ENCODE results near the gene PCDHB13. TPM values are rescaled to one million over a fixed set of nuclear protein-coding genes. Genes with fewer than 3 reads are reported as not detected.

PCDHB13 gene
- polyA plus RNA-seq, 3 donors: 5.4 to 6.3 (median 5.6) TPM

DNA sequence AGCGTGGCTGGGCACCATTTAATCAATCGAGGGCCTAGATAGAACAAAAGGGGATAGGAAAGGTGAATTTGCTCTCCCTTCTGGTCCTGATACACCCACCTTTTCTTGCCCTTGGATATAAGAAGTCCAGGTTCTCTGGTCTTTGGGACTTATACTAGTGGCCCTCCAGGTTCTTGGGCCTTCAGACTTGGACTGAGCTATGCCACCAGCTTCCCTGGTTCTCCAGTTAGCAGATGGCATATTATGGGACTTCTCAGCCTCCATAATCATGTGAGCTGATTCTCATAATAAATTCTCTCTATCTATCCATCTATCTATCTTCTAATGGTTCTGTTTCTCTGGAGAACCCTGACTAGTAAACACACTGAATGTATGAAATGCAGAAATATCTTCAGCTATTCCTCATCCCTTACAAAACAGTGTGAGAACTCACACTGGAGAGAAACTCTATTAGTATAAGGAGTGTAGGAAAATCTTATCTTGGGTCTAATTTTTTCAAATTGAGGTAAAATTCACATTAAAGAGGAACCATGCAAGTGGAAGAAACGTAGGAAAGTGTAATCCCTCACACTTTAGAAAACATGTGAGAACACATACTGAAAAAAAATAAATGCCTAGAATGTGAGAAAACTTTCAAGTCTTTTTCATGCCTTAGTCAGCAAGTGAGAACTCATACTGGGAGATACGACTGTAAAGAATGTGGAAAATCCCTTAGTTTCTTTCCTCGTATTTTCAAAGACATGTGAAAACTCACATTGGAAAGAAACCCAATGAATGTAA is 46.9 kb downstream of the PCDHB13 start:
- DNase-seq (ENCODE audit: low read depth in 3 of 3, low spot score in 2 of 3): no peak

DNA sequence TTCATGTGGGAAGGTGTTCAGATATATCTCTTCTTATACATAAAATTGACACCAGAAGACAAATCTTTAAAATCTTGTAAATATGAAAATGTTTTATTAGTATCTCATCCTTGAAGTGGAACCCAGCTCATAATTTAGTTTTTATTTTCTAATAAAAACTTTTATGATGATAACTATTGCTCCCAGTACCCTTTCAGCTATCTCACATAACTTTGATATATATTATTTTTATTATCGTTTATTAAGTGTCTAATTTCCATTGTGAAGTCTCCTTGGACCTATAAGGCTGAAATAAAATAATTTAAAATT is 47.5 kb downstream of the PCDHB13 start:
- DNase-seq (ENCODE audit: low read depth in 3 of 3, low spot score in 2 of 3): no peak

Other genes with a start within 250 kb of the PCDHB13 start
- under 1 TPM; 0.36 to 0.65 (median 0.61) TPM for gene PCDHAC2, start 247.4 kb upstream of the PCDHB13 start, polyA plus RNA-seq (ENCODE audit: insufficient read length in 3 of 3)
- under 1 TPM; 0.06 to 0.08 (median 0.08) TPM for gene PCDHB1, start 162.5 kb upstream of the PCDHB13 start, polyA plus RNA-seq (ENCODE audit: insufficient read length in 3 of 3)
- 1 to 10 TPM; 3.8 to 7.9 (median 6.0) TPM for gene PCDHB2, start 119.3 kb upstream of the PCDHB13 start, polyA plus RNA-seq (ENCODE audit: insufficient read length in 3 of 3)
- gene PCDHB3, start 113.4 kb upstream of the PCDHB13 start, polyA plus RNA-seq (ENCODE audit: insufficient read length in 3 of 3): 1 to 10 TPM; 2.6 to 4.0 (median 3.4) TPM
- gene PCDHB4, start 92.1 kb upstream of the PCDHB13 start, polyA plus RNA-seq (ENCODE audit: insufficient read length in 3 of 3): 1 to 10 TPM; 1.8 to 2.9 (median 1.9) TPM
- 1 to 10 TPM; 6.6 to 8.5 (median 8.1) TPM for gene PCDHB5, start 78.7 kb upstream of the PCDHB13 start, polyA plus RNA-seq (ENCODE audit: insufficient read length in 3 of 3)
- 1 to 10 TPM; 2.2 to 3.8 (median 3.2) TPM for gene PCDHB6, start 63.9 kb upstream of the PCDHB13 start, polyA plus RNA-seq (ENCODE audit: insufficient read length in 3 of 3)
- gene PCDHB7, start 41.3 kb upstream of the PCDHB13 start, polyA plus RNA-seq (ENCODE audit: insufficient read length in 3 of 3): 1 to 10 TPM; 4.7 to 5.5 (median 5.3) TPM
- 1 to 10 TPM; 1.5 to 4.2 (median 3.2) TPM for gene PCDHB8, start 36.1 kb upstream of the PCDHB13 start, polyA plus RNA-seq (ENCODE audit: insufficient read length in 3 of 3)
- gene PCDHB16, start 31.5 kb upstream of the PCDHB13 start, polyA plus RNA-seq (ENCODE audit: insufficient read length in 3 of 3): 1 to 10 TPM; 3.6 to 7.2 (median 5.0) TPM
- gene PCDHB9, start 26.8 kb upstream of the PCDHB13 start, polyA plus RNA-seq (ENCODE audit: insufficient read length in 3 of 3): 1 to 10 TPM; 4.3 to 5.0 (median 4.9) TPM
- gene PCDHB10, start 21.6 kb upstream of the PCDHB13 start, polyA plus RNA-seq (ENCODE audit: insufficient read length in 3 of 3): 1 to 10 TPM; 5.6 to 9.2 (median 7.9) TPM
- gene PCDHB11, start 14.3 kb upstream of the PCDHB13 start, polyA plus RNA-seq (ENCODE audit: insufficient read length in 3 of 3): 1 to 10 TPM; 4.3 to 6.0 (median 5.6) TPM
- 1 to 10 TPM; 4.7 to 5.8 (median 4.8) TPM for gene PCDHB12, start 5.2 kb upstream of the PCDHB13 start, polyA plus RNA-seq (ENCODE audit: insufficient read length in 3 of 3)
- 10 to 100 TPM in 1 of 3 donors, 1 to 10 TPM in 2; 7.2 to 10.5 (median 8.5) TPM for gene PCDHB14, start 9.4 kb downstream of the PCDHB13 start, polyA plus RNA-seq (ENCODE audit: insufficient read length in 3 of 3)
- 10 to 100 TPM; 11.3 to 17.3 (median 15.4) TPM for gene PCDHB15, start 31.5 kb downstream of the PCDHB13 start, polyA plus RNA-seq (ENCODE audit: insufficient read length in 3 of 3)
- not detected for gene SLC25A2, start 90.1 kb downstream of the PCDHB13 start, polyA plus RNA-seq (ENCODE audit: insufficient read length in 3 of 3)
- 100 to 1,000 TPM; 178 to 194 (median 190) TPM for gene TAF7, start 106.9 kb downstream of the PCDHB13 start, polyA plus RNA-seq (ENCODE audit: insufficient read length in 3 of 3)
- 1 to 10 TPM in 1 of 3 donors, under 1 TPM in 2; 0.78 to 1.2 (median 0.92) TPM for gene PCDHGA1, start 116.6 kb downstream of the PCDHB13 start, polyA plus RNA-seq (ENCODE audit: insufficient read length in 3 of 3)
- 1 to 10 TPM; 6.0 to 7.0 (median 6.8) TPM for gene PCDHGA2, start 124.8 kb downstream of the PCDHB13 start, polyA plus RNA-seq (ENCODE audit: insufficient read length in 3 of 3)
- 1 to 10 TPM; 2.4 to 4.3 (median 3.1) TPM for gene PCDHGA3, start 129.9 kb downstream of the PCDHB13 start, polyA plus RNA-seq (ENCODE audit: insufficient read length in 3 of 3)
- 1 to 10 TPM; 1.3 to 2.1 (median 1.9) TPM for gene PCDHGB1, start 136.2 kb downstream of the PCDHB13 start, polyA plus RNA-seq (ENCODE audit: insufficient read length in 3 of 3)
- 1 to 10 TPM; 2.2 to 3.2 (median 2.2) TPM for gene PCDHGA4, start 141.1 kb downstream of the PCDHB13 start, polyA plus RNA-seq (ENCODE audit: insufficient read length in 3 of 3)
- gene PCDHGB2, start 146.1 kb downstream of the PCDHB13 start, polyA plus RNA-seq (ENCODE audit: insufficient read length in 3 of 3): 1 to 10 TPM; 3.2 to 3.9 (median 3.9) TPM
- gene PCDHGA5, start 150.2 kb downstream of the PCDHB13 start, polyA plus RNA-seq (ENCODE audit: insufficient read length in 3 of 3): 1 to 10 TPM; 2.2 to 2.8 (median 2.4) TPM
- gene PCDHGB3, start 156.3 kb downstream of the PCDHB13 start, polyA plus RNA-seq (ENCODE audit: insufficient read length in 3 of 3): 1 to 10 TPM; 1.4 to 2.6 (median 1.7) TPM
- 1 to 10 TPM; 4.2 to 7.8 (median 5.8) TPM for gene PCDHGA6, start 160.0 kb downstream of the PCDHB13 start, polyA plus RNA-seq (ENCODE audit: insufficient read length in 3 of 3)
- 1 to 10 TPM; 1.6 to 2.3 (median 2.2) TPM for gene PCDHGA7, start 168.8 kb downstream of the PCDHB13 start, polyA plus RNA-seq (ENCODE audit: insufficient read length in 3 of 3)
- 1 to 10 TPM; 5.3 to 6.0 (median 5.5) TPM for gene PCDHGB4, start 173.8 kb downstream of the PCDHB13 start, polyA plus RNA-seq (ENCODE audit: insufficient read length in 3 of 3)
- under 1 TPM; 0.29 to 0.40 (median 0.30) TPM for gene PCDHGA8, start 178.7 kb downstream of the PCDHB13 start, polyA plus RNA-seq (ENCODE audit: insufficient read length in 3 of 3)
- gene PCDHGB5, start 184.0 kb downstream of the PCDHB13 start, polyA plus RNA-seq (ENCODE audit: insufficient read length in 3 of 3): 1 to 10 TPM; 7.8 to 9.7 (median 8.3) TPM
- gene PCDHGA9, start 188.9 kb downstream of the PCDHB13 start, polyA plus RNA-seq (ENCODE audit: insufficient read length in 3 of 3): 1 to 10 TPM; 4.9 to 6.0 (median 5.3) TPM
- 1 to 10 TPM; 6.6 to 8.2 (median 6.8) TPM for gene PCDHGB6, start 194.1 kb downstream of the PCDHB13 start, polyA plus RNA-seq (ENCODE audit: insufficient read length in 3 of 3)
- gene PCDHGA10, start 199.1 kb downstream of the PCDHB13 start, polyA plus RNA-seq (ENCODE audit: insufficient read length in 3 of 3): 1 to 10 TPM; 3.1 to 3.5 (median 3.2) TPM
- gene PCDHGB7, start 203.8 kb downstream of the PCDHB13 start, polyA plus RNA-seq (ENCODE audit: insufficient read length in 3 of 3): 10 to 100 TPM; 12.4 to 16.9 (median 14.0) TPM
- gene PCDHGA11, start 207.1 kb downstream of the PCDHB13 start, polyA plus RNA-seq (ENCODE audit: insufficient read length in 3 of 3): 1 to 10 TPM; 4.4 to 4.7 (median 4.7) TPM
- 1 to 10 TPM in 2 of 3 donors, under 1 TPM in 1; 0.94 to 1.4 (median 1.3) TPM for gene PCDHGA12, start 216.6 kb downstream of the PCDHB13 start, polyA plus RNA-seq (ENCODE audit: insufficient read length in 3 of 3)

Data from right renal cortex interstitium (tissue), 3 donors.